ENCODE results near the gene SLC2A14.
"Not testable (repeated sequence)": the region's sequence is repeated elsewhere in the genome, so short reads cannot be mapped to it uniquely, and the experiment has no call there.

Gene SLC2A14

DNA sequence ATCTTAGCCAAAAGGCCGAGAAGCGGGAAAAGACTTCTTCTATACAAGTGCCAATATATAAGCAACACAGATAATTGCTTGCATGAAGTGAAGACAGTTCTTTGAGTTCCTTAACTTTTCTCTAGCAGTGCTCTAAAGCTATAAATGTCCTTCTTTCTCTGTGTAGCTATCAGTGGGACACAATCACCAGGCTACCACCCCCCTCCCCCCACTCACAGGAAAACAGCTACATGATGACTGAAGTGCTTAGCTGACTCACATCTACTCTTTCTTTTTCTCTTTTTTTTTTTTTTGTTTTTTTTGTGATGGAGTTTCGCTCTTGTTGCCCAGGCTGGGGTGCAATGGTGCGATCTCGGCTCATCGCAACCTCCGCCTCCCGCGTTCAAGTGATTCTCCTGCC lies 30.3 kb downstream of the SLC2A14 start:
- not testable (repeated sequence) for H3K9ac ChIP-seq (ENCODE audit: low read length); H3K27ac ChIP-seq (ENCODE audit: low read depth, low read length); H3K27me3 ChIP-seq (ENCODE audit: control insufficient read depth, insufficient read depth, low read length); H3K4me1 ChIP-seq (ENCODE audit: control insufficient read depth, insufficient read depth, low read length); H3K36me3 ChIP-seq (ENCODE audit: control insufficient read depth, insufficient read depth, low read length); H3K4me3 ChIP-seq (ENCODE audit: low read length)

DNA sequence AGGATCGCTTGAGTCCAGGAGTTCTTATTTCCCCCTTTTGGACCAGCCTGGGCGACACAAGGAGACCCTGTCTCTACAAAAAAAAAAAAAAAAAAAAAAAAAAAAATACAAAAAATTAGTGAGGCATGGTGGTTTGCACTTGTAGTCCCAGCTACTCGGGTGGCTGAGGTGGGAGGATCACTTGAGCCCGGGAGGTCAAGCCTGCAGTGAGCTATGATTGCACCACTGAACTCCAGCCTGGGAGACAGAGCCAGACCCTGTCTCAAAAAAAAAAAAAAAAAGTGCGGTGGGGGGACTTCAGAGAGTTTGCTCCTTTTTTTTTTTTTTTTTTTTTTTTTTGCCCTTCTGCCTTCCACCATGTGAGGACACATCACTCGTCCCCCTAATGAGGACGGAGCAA lies 32.9 kb downstream of the SLC2A14 start:
- not testable (repeated sequence) for H3K27ac ChIP-seq (ENCODE audit: low read depth, low read length); H3K36me3 ChIP-seq (ENCODE audit: control insufficient read depth, insufficient read depth, low read length); H3K27me3 ChIP-seq (ENCODE audit: control insufficient read depth, insufficient read depth, low read length); H3K9ac ChIP-seq (ENCODE audit: low read length); H3K4me3 ChIP-seq (ENCODE audit: low read length); H3K4me1 ChIP-seq (ENCODE audit: control insufficient read depth, insufficient read depth, low read length)

DNA sequence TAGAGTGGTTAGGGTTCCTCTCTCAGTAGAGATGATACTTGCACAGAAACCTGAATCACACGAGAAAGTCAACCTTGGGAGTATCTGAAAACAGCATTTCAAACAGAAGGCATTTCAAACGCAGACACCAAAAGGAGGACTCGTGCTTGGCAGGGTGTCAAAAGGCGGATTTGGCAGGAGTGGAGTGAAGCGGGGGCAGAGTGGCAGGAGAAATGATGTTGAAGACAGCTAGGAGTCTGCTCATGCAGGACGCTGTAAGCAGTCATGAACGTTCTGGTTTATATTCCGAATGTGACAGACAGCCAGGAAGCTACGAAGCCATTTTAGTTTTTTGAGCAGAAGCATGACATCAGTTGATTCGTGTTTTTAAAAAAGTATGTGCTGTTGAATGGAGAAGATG lies 33.5 kb downstream of the SLC2A14 start:
- H3K4me1 ChIP-seq (ENCODE audit: control insufficient read depth, insufficient read depth, low read length); H3K4me3 ChIP-seq (ENCODE audit: low read length); H3K27me3 ChIP-seq (ENCODE audit: control insufficient read depth, insufficient read depth, low read length); H3K36me3 ChIP-seq (ENCODE audit: control insufficient read depth, insufficient read depth, low read length); H3K27ac ChIP-seq (ENCODE audit: low read depth, low read length); H3K9ac ChIP-seq (ENCODE audit: low read length): not testable (repeated sequence)

DNA sequence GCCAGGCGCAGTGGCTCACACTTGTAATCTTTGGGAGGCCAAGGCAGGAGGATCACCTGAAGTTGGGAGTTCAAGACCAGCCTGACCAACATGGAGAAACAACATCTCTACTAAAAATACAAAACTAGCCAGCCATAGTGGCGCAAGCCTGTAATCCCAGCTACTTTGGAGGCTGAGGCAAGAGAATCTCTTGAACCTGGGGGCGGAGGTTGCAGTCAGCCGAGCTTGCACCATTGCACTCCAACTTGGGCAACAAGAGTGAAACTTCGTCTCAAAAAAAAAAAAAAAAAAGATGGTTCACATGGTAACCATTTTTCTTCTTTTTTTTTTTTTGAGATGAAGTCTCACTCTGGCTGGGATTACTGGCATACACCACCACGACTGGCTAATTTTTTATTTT lies 35.3 kb downstream of the SLC2A14 start:
- Histone ChIP-seq H3K27ac (ENCODE audit: low read depth, low read length) (no peak overlapping the region), H3K4me1 (ENCODE audit: control insufficient read depth, insufficient read depth, low read length) (no peaks in the 10 kb centered on the region), H3K9ac (ENCODE audit: low read length) (no peak overlapping the region), H3K36me3 (ENCODE audit: control insufficient read depth, insufficient read depth, low read length) (no peaks in the 10 kb centered on the region), H3K27me3 (ENCODE audit: control insufficient read depth, insufficient read depth, low read length) (no peaks in the 10 kb centered on the region), H3K4me3 (ENCODE audit: low read length) (no peak overlapping the region)

DNA sequence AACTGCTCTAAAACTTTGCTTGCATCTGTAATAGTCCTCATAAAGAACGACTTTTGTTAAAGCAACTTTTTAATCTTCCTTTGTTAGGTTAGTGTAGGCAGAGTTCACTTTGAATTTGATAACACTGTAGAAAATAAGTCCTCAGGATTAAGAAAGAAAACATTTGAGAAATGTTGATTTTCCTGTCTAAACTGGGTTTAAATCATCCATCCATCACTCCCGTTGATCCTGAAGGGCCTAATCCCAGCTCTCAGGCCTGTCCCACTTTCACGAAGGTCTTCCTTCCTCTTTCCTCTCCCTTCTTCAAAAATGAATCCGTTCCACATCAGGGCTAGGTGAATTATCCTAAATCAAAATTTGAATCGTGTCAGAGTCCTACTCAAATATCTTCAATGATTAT lies 36.9 kb downstream of the SLC2A14 start:
- Histone ChIP-seq H3K27me3 (ENCODE audit: control insufficient read depth, insufficient read depth, low read length) (no peaks in the 10 kb centered on the region), H3K4me1 (ENCODE audit: control insufficient read depth, insufficient read depth, low read length) (no peaks in the 10 kb centered on the region), H3K9ac (ENCODE audit: low read length) (no peak overlapping the region)

DNA sequence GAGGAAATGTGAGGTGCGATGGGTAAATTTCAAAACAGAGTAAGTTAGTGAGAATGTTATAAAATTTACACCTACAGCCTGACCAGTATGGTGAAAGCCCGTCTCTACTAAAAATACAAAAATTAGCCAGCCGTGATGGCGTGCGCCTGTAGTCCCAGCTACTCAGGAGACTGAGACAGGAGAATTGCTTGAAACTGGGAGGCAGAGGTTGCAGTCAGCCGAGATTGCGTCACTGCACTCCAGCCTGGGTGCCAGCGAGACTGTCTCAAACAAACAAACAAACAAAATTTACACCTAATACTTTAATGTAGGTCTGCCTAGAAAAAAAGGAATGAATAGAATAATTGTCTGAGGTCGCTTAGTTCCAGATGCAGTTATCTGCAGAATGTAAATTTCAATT lies 37.6 kb downstream of the SLC2A14 start:
- Histone ChIP-seq H3K36me3 (ENCODE audit: control insufficient read depth, insufficient read depth, low read length) (no peaks in the 10 kb centered on the region), H3K27me3 (ENCODE audit: control insufficient read depth, insufficient read depth, low read length) (no peaks in the 10 kb centered on the region), H3K9ac (ENCODE audit: low read length) (no peak overlapping the region), H3K4me3 (ENCODE audit: low read length) (no peak overlapping the region), H3K27ac (ENCODE audit: low read depth, low read length) (no peak overlapping the region), H3K4me1 (ENCODE audit: control insufficient read depth, insufficient read depth, low read length) (no peaks in the 10 kb centered on the region)

More for the DNA sequence above, 36.9 kb downstream of the SLC2A14 start:
- Histone ChIP-seq H3K4me3 (ENCODE audit: low read length) (no peak overlapping the region), H3K27ac (ENCODE audit: low read depth, low read length) (no peak overlapping the region), H3K36me3 (ENCODE audit: control insufficient read depth, insufficient read depth, low read length) (no peaks in the 10 kb centered on the region)

DNA sequence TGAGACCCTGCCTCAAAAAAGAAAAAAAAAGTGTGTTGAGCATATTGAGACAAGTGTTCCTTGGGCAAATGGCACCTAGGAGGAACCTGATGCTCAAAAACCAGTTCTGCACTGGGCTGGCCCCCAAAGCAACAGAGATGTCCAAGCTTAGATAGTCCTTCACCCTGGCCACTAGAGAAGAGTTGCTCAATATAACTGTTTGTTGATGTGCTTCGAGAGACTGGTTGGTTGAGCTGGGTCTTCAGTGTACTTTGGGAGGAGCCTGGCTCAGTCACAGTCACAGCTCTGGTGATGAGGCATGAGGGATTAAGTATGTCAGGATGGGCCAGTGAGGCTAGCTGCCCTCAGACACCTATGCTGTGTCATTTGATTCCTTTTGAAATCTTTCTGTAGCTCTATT lies 38.0 kb downstream of the SLC2A14 start:
- Histone ChIP-seq H3K36me3 (ENCODE audit: control insufficient read depth, insufficient read depth, low read length) (no peaks in the 10 kb centered on the region), H3K9ac (ENCODE audit: low read length) (no peak overlapping the region), H3K4me1 (ENCODE audit: control insufficient read depth, insufficient read depth, low read length) (no peaks in the 10 kb centered on the region), H3K4me3 (ENCODE audit: low read length) (no peak overlapping the region), H3K27ac (ENCODE audit: low read depth, low read length) (no peak overlapping the region), H3K27me3 (ENCODE audit: control insufficient read depth, insufficient read depth, low read length) (no peaks in the 10 kb centered on the region)

DNA sequence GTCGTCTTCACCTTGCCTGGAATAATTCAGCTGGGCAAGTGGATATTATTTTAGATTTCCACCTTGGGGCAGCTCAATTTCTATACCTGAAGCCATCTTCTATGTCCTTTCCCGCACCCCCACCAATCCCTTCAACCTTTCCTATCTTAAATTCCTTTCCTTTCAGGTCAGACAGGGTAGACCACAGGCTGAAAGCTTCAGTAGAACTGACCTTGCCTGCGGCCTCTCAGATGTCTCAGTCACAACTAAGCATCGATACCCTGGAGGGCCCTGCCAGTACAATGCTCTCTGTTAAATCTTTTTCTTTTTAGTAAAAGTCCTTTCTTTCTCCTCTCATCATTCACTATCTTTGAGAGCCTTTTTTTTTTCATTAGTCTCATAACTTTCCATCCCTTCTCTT lies 38.9 kb downstream of the SLC2A14 start:
- Histone ChIP-seq H3K36me3 (ENCODE audit: control insufficient read depth, insufficient read depth, low read length) (no peaks in the 10 kb centered on the region), H3K4me3 (ENCODE audit: low read length) (no peak overlapping the region), H3K27ac (ENCODE audit: low read depth, low read length) (no peak overlapping the region), H3K4me1 (ENCODE audit: control insufficient read depth, insufficient read depth, low read length) (no peaks in the 10 kb centered on the region), H3K27me3 (ENCODE audit: control insufficient read depth, insufficient read depth, low read length) (no peaks in the 10 kb centered on the region), H3K9ac (ENCODE audit: low read length) (no peak overlapping the region)

DNA sequence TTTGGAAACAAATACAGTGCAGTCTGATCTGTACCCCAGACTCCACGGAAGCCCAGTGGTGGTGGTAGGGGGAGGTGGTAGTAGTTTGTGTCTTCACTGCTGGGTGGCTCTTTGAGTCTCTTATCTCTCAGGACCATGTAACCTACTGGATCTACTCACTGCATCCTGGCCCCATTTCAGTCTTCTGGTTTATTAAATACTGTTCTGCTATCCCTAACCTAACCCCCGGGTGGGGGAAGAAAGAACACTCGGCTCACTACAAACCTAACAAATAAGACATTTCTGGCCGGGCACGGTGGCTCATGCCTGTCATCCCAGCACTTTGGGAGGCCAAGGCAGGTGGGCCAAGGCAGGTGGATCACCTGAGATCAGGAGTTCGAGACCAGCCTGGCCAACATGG lies 39.5 kb downstream of the SLC2A14 start:
- H3K27ac ChIP-seq (ENCODE audit: low read depth, low read length); H3K27me3 ChIP-seq (ENCODE audit: control insufficient read depth, insufficient read depth, low read length); H3K4me1 ChIP-seq (ENCODE audit: control insufficient read depth, insufficient read depth, low read length); H3K36me3 ChIP-seq (ENCODE audit: control insufficient read depth, insufficient read depth, low read length); H3K4me3 ChIP-seq (ENCODE audit: low read length); H3K9ac ChIP-seq (ENCODE audit: low read length): not testable (repeated sequence)

DNA sequence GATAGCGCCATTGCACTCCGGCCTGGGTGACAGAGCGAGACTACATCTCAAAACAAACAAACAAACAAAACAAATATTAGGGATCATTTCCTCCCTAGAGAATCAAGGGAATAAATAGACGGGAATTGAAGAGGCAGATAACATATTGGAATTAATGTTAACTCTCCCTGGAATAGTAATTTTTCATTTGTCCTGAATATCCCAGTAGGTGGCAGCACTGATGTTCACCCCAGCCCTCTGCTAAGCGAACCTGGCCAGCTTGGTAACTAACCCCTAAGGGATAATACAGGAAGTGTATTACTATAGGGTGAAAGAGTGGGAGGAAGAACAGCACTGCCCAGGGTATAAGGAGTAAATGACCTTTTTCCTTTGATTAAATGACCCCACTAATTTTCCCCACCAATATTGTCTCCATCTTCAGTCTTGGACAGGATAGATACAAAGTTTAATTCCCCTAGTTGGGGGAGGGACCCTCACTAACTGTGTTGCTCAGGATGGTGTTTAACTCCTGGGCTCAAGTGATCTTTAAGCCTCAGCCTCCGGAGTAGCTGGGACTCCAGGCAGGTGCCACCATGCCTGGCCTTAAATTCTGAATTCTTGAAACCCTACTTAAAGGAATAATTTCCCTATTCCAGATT lies 40.5 kb downstream of the SLC2A14 start:
- no peaks in the 10 kb centered on the region for H3K27me3 ChIP-seq (ENCODE audit: control insufficient read depth, insufficient read depth, low read length)
- H3K36me3 ChIP-seq (ENCODE audit: control insufficient read depth, insufficient read depth, low read length) = no peaks in the 10 kb centered on the region
- H3K9ac ChIP-seq (ENCODE audit: low read length) = no peak overlapping the region
- no peak overlapping the region for H3K27ac ChIP-seq (ENCODE audit: low read depth, low read length)
- no peak overlapping the region for H3K4me3 ChIP-seq (ENCODE audit: low read length)
- no peaks in the 10 kb centered on the region for H3K4me1 ChIP-seq (ENCODE audit: control insufficient read depth, insufficient read depth, low read length)

DNA sequence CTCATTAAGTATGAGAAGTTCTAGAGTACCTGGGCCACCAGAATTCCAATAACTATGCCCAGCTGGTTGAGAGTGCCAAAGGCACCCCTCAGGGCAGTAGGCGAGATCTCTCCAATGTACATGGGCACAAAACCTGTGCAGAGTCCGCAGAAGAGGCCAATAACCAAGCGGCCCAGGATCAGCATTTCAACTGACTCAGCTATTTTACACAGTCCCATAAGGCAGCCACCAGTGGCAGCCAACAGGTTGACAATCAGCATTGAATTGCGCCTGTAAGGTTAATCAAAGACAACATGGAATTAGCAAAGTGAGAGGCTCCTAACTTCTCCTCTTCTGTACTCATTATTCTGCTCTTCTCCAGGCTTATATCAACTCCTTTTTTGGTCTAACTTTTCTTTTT lies 43.0 kb downstream of the SLC2A14 start:
- H3K4me3 ChIP-seq (ENCODE audit: low read length); H3K4me1 ChIP-seq (ENCODE audit: control insufficient read depth, insufficient read depth, low read length); H3K36me3 ChIP-seq (ENCODE audit: control insufficient read depth, insufficient read depth, low read length); H3K9ac ChIP-seq (ENCODE audit: low read length); H3K27me3 ChIP-seq (ENCODE audit: control insufficient read depth, insufficient read depth, low read length); H3K27ac ChIP-seq (ENCODE audit: low read depth, low read length): not testable (repeated sequence)

DNA sequence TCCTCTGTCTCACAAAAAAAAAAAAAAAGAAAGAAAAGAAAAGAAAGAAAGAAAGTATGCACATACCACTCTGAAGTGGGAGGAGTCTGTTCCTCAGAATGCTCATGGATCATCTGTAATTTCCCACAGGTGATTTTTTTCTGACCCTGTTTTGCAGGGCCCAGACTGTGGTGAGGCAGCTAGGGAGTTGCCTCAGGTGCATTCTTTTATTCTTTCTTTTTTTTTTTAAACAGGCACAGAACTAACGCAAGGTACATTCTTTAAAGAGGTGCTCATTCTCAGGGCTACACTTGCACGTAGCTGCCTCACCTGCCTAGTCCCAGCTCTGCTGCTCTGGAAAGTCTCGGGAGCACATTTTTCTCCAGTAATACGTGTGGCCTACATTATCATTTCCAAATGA lies 47.0 kb downstream of the SLC2A14 start:
- H3K4me3 ChIP-seq (ENCODE audit: low read length); H3K27me3 ChIP-seq (ENCODE audit: control insufficient read depth, insufficient read depth, low read length); H3K4me1 ChIP-seq (ENCODE audit: control insufficient read depth, insufficient read depth, low read length); H3K9ac ChIP-seq (ENCODE audit: low read length); H3K36me3 ChIP-seq (ENCODE audit: control insufficient read depth, insufficient read depth, low read length); H3K27ac ChIP-seq (ENCODE audit: low read depth, low read length): not testable (repeated sequence)

DNA sequence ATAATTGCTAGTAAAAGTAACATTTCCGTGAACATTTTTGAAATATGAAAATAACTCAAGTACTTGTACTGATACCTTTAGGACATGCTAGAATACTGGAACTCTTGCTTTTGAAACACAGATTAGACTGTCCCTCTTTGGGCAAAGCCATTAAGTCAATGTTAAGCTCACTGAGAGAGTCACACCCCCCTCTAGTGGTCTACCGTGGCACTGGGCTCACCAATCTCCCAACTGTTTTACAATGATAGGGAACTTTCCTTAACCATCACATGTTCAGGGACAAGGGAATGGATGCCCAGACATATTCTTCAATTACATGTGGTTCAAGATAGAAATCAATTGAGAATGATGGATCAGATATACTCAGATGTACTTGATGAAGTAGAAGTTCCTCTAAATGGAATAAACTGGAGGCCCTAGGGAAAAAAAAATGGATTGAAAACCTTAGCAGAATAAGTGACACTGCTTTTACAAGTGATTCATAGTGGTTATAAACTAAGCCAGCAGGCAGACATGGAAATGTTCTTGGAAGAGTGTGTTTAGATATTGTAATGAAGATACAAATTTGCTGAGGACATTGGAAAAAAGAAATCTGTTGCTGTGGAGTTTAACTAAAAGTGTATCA lies 65.7 kb downstream of the SLC2A14 start:
- H3K27ac ChIP-seq (ENCODE audit: low read depth, low read length) = no peak overlapping the region
- no peaks in the 10 kb centered on the region for H3K36me3 ChIP-seq (ENCODE audit: control insufficient read depth, insufficient read depth, low read length)
- H3K4me1 ChIP-seq (ENCODE audit: control insufficient read depth, insufficient read depth, low read length) = no peaks in the 10 kb centered on the region
- no peak overlapping the region for H3K4me3 ChIP-seq (ENCODE audit: low read length)
- H3K9ac ChIP-seq (ENCODE audit: low read length) = no peak overlapping the region
- H3K27me3 ChIP-seq (ENCODE audit: control insufficient read depth, insufficient read depth, low read length) = no peaks in the 10 kb centered on the region

Data from rectal smooth muscle tissue (tissue), 1 donor.